Measurements from ENCODE around the gene PLEKHA6.

Gene PLEKHA6

GRCh38 chr1:204348722-204349121 is 11.0 kb downstream of the PLEKHA6 start:
- no peaks in the 10 kb centered on the region for H3K27me3 ChIP-seq
- no peaks in the 10 kb centered on the region for H4K20me1 ChIP-seq
- H3K36me3 ChIP-seq = no peaks in the 10 kb centered on the region
- H3K27ac ChIP-seq = peak overlapping the region; percentile 19; the same call in 1 of the 2 replicates
- H3K9me3 ChIP-seq = no peaks in the 10 kb centered on the region
- peaks cover 33% of the 10 kb centered on the region for H3K4me1 ChIP-seq
- TF ChIP-seq Cebpa-rat (IDR thresholded peaks at IDR 0.05) = no peak
- H3K4me2 ChIP-seq = peak overlapping the region; percentile 59
- H3K4me3 ChIP-seq = no peak overlapping the region
- H3K9ac ChIP-seq = 0 out of 2 replicates have a peak overlapping the region, but pooled peaks have one; percentile 27

DNA sequence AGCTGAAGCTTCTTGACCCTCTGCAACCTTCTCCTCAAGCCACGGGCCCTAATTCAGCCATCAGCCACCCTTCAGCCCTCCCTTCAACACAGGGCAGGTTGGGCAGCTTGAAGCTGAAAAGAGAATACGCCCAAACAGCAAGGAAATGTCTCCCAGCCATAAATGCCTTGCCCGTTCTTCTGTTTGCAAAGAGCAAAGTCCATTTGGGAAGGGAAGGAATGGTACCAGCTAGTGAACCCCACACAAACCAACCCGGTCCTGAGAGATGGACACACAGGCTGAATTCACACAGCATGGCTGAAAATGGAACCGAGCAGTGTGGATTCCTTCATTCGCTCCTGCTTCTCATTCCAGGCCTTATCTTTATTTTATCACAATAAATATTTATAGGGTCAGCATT is 11.5 kb downstream of the PLEKHA6 start:
- H3K9me3 ChIP-seq = no peaks in the 10 kb centered on the region
- H3K9ac ChIP-seq = no peak overlapping the region
- H3K4me3 ChIP-seq = no peak overlapping the region
- no peak for TF ChIP-seq Cebpa-rat (IDR thresholded peaks at IDR 0.05)
- no peaks in the 10 kb centered on the region for H3K27me3 ChIP-seq
- H3K4me2 ChIP-seq = peak overlapping the region; percentile 59
- no peaks in the 10 kb centered on the region for H3K36me3 ChIP-seq
- no peaks in the 10 kb centered on the region for H4K20me1 ChIP-seq
- no peak overlapping the region for H3K27ac ChIP-seq
- H3K4me1 ChIP-seq = peaks cover 33% of the 10 kb centered on the region

DNA sequence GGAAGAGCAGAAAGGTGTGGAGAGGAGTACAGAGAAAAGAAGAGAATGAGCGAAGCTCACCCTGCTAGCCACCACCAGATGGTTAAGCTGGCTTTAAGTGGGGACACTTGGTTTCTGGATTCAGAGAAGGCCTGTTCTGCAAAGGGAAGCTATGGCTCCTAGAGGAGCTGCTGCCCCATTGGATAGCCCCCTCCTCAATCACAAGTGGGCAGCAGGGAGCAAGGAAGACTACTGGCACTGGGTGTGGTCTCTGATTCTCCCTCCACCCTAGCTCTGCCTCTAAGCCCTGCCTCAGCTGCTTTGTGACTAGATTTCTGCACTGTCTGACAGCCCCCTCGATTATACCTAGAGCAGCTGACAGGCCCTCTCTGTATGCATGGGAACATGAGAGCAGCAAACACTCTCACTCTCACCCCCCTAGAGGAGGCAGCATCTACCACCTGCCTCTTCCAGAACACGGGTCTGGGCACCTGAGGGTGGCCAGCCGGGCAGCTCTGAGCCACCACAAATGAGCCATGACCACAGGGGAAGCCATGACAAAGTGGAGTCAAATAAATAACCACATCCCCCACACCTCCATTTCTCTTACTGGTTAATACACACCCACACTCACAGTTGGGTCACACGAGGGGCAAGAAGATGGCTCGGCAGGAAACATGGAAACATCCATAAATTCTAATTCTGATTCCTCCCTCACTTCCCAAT is 13.6 kb downstream of the PLEKHA6 start:
- no peak overlapping the region for H3K4me2 ChIP-seq
- no peak for TF ChIP-seq Cebpa-rat (IDR thresholded peaks at IDR 0.05)
- no peaks in the 10 kb centered on the region for H3K27me3 ChIP-seq
- H3K9ac ChIP-seq = no peak overlapping the region
- no peak overlapping the region for H3K4me3 ChIP-seq
- no peaks in the 10 kb centered on the region for H4K20me1 ChIP-seq
- no peak overlapping the region; the same call in 1 of the 2 replicates for H3K27ac ChIP-seq
- H3K36me3 ChIP-seq = no peaks in the 10 kb centered on the region
- H3K4me1 ChIP-seq = peaks cover 33% of the 10 kb centered on the region
- H3K9me3 ChIP-seq = no peaks in the 10 kb centered on the region

DNA sequence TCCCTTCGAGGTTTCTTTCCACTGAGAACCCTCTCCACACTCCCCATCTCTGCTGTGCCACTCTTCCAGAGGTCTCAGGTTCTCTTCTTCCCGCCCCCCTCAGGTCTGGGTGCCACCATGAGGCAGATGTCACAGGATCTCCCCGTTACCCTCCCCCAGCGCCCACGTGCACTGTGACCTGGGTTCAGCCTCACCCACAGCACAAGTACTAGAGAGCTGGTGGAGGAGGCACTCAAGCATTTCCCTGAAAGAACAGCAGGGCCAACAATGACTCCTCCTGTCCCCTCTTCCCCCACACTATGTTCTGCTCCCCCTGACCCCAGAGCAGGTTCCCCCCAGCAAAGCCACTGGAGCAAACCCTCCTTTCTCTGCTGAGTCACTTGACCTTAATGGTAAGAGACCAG is 14.3 kb downstream of the PLEKHA6 start:
- H3K4me1 ChIP-seq = peaks cover 26% of the 10 kb centered on the region

DNA sequence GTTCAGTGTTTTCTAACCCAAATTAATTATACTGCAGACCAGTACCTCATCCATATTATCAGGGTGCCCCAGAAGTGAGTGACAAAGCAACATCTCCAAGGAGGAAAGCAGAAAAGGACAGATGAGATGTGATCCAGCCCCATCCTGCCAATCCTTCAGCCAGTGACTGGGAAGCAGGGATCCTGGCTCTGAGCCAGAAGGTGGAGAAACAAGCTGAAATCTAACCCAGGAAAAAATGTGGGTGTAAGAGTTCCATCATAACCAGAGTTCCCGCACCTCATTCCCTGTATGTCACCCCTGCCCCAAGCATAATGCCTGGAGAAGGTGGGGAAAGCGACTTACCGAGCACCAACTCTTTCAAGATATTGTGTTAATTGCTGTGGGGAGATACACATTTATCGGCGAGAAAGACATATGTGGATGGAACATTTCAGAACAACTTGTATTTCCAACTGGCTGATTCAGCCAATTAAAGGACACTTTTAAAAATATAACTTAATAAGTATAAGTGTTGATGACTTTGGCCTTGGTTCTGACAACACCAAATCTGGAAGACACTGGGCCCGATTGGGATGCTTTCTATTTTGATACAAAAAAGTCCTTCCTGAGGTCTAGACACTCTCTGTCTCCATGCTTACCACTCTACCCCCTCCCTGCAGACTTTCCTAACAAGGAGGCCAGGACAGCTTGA is 14.9 kb downstream of the PLEKHA6 start:
- no peak overlapping the region for H3K4me3 ChIP-seq
- no peak overlapping the region for H3K27ac ChIP-seq
- peaks cover 24% of the 10 kb centered on the region for H3K4me1 ChIP-seq
- no peaks in the 10 kb centered on the region for H3K36me3 ChIP-seq
- no peaks in the 10 kb centered on the region for H3K9me3 ChIP-seq
- TF ChIP-seq Cebpa-rat (IDR thresholded peaks at IDR 0.05) = no peak
- peak overlapping the region; percentile 45 for H3K4me2 ChIP-seq
- H3K27me3 ChIP-seq = no peaks in the 10 kb centered on the region
- H4K20me1 ChIP-seq = no peaks in the 10 kb centered on the region
- H3K9ac ChIP-seq = no peak overlapping the region

More for the DNA sequence above, 14.3 kb downstream of the PLEKHA6 start:
- H3K9me3 ChIP-seq = no peaks in the 10 kb centered on the region
- H3K27me3 ChIP-seq = no peaks in the 10 kb centered on the region
- H3K27ac ChIP-seq = no peak overlapping the region; the same call in 1 of the 2 replicates
- H3K36me3 ChIP-seq = no peaks in the 10 kb centered on the region
- H3K4me2 ChIP-seq = peak overlapping the region; percentile 45
- H3K9ac ChIP-seq = no peak overlapping the region
- no peak overlapping the region for H3K4me3 ChIP-seq
- no peak for TF ChIP-seq Cebpa-rat (IDR thresholded peaks at IDR 0.05)
- no peaks in the 10 kb centered on the region for H4K20me1 ChIP-seq

DNA sequence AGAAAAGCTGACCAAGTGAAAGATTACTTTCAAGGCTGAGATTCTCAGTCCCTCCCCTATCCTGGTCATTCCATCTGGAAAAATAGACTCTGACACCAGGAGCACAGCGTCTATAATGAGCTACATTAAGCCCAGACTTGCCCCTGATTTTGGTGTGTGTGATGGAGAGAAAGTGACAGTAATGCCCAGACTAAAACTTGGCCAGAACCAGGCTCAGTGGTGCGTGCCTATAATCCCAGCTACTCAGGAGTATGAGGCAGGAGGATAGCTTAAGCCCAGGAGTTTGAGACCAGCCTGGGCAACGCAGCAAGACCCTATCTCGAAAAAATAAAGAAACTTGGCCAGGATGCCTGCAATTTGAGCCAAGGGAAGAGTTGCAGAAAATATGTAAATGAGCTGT is 15.9 kb downstream of the PLEKHA6 start:
- H3K4me1 ChIP-seq = peaks cover 20% of the 10 kb centered on the region

GRCh38 chr1:204343247-204343646 is 16.5 kb downstream of the PLEKHA6 start:
- H3K36me3 ChIP-seq = no peaks in the 10 kb centered on the region
- H3K4me3 ChIP-seq = no peak overlapping the region
- H3K27ac ChIP-seq = no peak overlapping the region
- H3K9ac ChIP-seq = no peak overlapping the region
- H3K27me3 ChIP-seq = no peaks in the 10 kb centered on the region
- no peak overlapping the region for H3K4me2 ChIP-seq
- H3K9me3 ChIP-seq = no peaks in the 10 kb centered on the region
- no peak for TF ChIP-seq Cebpa-rat (IDR thresholded peaks at IDR 0.05)
- H4K20me1 ChIP-seq = no peaks in the 10 kb centered on the region
- peaks cover 14% of the 10 kb centered on the region for H3K4me1 ChIP-seq

More for the DNA sequence above, 15.9 kb downstream of the PLEKHA6 start:
- Histone ChIP-seq H4K20me1 (no peaks in the 10 kb centered on the region), H3K4me3 (no peak overlapping the region), H3K27ac (no peak overlapping the region), H3K36me3 (no peaks in the 10 kb centered on the region), H3K9ac (no peak overlapping the region), H3K4me2 (no peak overlapping the region), H3K27me3 (no peaks in the 10 kb centered on the region), H3K9me3 (no peaks in the 10 kb centered on the region)
- TF ChIP-seq Cebpa-rat (IDR thresholded peaks at IDR 0.05) = no peak

DNA sequence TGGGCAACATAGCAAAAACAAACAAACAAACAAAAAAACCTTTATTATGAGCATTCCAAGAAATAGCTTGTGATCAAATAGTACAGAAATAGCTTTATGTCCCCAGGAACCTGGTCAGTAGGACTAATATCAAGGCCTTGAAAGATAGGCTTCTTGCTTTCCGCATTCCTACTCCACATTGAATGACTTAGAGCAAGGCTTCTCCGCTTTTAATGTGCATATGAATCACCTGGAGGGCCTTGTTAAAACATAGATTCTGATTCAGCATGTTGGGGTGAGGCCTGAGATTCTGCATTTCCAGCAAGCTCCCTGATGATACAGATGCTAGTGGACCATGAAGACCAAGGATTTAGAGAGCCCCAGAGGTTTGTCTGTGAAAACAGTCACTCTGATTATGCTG is 17.4 kb downstream of the PLEKHA6 start:
- no peak overlapping the region for H3K4me3 ChIP-seq
- TF ChIP-seq Cebpa-rat (IDR thresholded peaks at IDR 0.05) = no peak
- no peak overlapping the region for H3K4me2 ChIP-seq

GRCh38 chr1:204341380-204341779 is 18.3 kb downstream of the PLEKHA6 start:
- Histone ChIP-seq H3K27ac (no peak overlapping the region), H4K20me1 (no peaks in the 10 kb centered on the region), H3K27me3 (no peaks in the 10 kb centered on the region), H3K4me3 (no peak overlapping the region), H3K9me3 (no peaks in the 10 kb centered on the region), H3K4me1 (peaks cover 10% of the 10 kb centered on the region), H3K9ac (no peak overlapping the region), H3K4me2 (no peak overlapping the region), H3K36me3 (no peaks in the 10 kb centered on the region)
- no peak for TF ChIP-seq Cebpa-rat (IDR thresholded peaks at IDR 0.05)

More for the DNA sequence above, 17.4 kb downstream of the PLEKHA6 start:
- Histone ChIP-seq H3K36me3 (no peaks in the 10 kb centered on the region), H3K4me1 (peaks cover 10% of the 10 kb centered on the region), H3K27me3 (no peaks in the 10 kb centered on the region), H3K9me3 (no peaks in the 10 kb centered on the region), H3K27ac (no peak overlapping the region), H3K9ac (no peak overlapping the region), H4K20me1 (no peaks in the 10 kb centered on the region)

Measured in BLaER1 (cell line).